ENCODE results near the gene CX3CL1.
"Not testable (repeated sequence)": the region's sequence is repeated elsewhere in the genome, so short reads cannot be mapped to it uniquely, and the experiment has no call there.

CX3CL1 gene

DNA sequence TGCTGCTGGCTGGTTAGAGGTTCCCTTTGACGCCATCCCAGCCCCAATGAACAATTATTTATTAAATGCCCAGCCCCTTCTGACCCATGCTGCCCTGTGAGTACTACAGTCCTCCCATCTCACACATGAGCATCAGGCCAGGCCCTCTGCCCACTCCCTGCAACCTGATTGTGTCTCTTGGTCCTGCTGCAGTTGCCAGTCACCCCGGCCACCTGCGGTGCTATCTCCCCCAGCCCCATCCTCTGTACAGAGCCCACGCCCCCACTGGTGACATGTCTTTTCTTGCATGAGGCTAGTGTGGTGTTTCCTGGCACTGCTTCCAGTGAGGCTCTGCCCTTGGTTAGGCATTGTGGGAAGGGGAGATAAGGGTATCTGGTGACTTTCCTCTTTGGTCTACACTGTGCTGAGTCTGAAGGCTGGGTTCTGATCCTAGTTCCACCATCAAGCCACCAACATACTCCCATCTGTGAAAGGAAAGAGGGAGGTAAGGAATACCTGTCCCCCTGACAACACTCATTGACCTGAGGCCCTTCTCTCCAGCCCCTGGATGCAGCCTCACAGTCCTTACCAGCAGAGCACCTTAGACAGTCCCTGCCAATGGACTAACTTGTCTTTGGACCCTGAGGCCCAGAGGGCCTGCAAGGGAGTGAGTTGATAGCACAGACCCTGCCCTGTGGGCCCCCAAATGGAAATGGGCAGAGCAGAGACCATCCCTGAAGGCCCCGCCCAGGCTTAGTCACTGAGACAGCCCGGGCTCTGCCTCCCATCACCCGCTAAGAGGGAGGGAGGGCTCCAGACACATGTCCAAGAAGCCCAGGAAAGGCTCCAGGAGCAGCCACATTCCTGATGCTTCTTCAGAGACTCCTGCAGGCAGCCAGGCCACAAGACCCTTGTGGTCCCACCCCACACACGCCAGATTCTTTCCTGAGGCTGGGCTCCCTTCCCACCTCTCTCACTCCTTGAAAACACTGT, 11.3 kb downstream of the CX3CL1 start:
- no peak for DNase-seq

DNA sequence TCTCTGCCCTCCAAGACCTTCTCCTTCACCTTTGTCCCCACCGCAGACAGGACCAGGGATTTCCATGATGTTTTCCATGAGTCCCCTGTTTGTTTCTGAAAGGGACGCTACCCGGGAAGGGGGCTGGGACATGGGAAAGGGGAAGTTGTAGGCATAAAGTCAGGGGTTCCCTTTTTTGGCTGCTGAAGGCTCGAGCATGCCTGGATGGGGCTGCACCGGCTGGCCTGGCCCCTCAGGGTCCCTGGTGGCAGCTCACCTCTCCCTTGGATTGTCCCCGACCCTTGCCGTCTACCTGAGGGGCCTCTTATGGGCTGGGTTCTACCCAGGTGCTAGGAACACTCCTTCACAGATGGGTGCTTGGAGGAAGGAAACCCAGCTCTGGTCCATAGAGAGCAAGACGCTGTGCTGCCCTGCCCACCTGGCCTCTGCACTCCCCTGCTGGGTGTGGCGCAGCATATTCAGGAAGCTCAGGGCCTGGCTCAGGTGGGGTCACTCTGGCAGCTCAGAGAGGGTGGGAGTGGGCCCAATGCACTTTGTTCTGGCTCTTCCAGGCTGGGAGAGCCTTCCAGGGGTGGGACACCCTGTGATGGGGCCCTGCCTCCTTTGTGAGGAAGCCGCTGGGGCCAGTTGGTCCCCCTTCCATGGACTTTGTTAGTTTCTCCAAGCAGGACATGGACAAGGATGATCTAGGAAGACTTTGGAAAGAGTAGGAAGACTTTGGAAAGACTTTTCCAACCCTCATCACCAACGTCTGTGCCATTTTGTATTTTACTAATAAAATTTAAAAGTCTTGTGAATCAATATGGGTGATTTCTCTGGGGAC, 12.2 kb downstream of the CX3CL1 start:
- no peak for DNase-seq

DNA sequence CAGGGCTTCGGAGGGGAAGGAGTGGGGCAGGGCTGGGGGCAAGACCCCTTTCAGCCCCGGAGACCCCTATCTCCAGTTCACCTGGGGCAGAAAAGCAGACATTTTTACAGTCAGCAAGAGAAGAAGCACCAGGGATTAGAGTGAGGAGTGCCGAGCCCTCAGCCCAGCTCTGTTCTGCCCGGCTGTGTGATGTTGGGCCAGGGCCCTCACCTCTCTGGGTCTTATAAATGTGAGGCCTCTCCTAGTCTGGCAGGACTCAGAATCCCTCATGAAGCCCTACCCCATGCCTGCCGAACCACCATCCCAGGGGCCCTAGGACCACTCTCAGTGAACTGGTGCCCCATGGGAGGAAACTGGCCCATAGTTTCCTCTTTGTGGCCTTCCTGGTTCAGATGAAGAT, 12.8 kb downstream of the CX3CL1 start:
- DNase-seq, result no peak

DNA sequence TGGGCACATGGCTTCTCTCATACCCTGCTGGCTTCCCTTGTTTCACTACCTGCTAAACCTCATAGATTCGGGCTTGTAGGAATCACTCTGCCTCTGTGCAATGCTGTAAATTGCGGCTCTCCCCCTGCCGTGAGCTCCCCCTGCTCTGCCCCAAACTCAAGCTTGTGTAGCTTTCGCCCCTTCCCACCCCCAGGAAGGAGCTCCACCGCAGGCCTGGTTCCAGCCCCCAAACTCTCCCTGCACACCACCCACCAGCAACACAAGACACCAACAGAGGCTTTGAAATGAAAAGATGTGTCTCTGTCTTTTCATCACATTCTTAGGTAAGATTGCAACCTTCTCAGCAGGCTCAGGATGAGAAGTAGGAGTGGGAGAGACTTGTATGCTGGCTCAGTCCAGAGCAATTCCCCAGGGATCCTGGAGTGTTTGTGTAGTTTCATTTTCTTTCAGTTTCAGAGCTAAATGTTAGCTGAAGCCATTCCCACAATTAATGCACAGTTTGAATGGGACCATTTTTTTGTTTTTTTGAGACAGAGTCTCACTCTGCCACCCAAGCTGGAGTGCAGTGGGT, 14.2 kb downstream of the CX3CL1 start:
- no peak for DNase-seq

DNA sequence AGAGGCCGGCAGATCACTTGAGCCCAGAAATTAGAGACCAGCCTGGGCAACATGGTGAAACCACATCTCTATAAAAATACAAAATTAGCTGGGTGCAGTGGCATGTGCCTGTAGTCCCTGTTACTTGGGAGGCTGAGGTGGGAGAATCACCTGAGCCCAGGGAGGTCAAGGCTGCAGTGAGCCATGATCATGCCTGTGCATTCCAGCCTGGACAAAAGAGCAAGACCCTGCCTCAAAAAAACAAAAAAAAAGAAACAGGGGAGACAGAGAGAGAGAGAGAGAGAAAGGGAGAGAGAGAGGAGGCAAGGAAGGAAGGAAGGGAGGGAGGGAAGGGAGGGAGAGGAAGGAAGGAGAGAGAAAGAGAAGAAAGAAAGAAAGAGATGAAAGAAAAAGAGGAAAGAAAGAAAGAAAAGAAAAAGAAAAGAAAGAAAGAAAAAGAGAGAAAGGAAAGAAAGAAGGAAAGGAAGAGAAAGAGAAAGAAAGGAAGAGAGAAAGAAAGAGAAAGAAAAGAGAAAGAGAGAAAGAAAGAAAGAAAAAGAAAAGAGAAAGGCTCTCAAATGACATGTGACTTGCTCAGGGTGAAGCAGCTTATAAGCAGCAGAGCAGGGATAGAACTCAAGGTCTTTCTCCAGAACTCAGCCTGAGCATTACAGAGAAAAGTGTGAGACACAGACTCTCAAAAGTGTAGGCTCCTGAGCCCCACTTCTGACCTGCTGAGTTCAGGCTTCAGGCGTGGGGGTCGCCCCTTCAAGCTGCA, 15.5 kb downstream of the CX3CL1 start:
- no peak for DNase-seq

DNA sequence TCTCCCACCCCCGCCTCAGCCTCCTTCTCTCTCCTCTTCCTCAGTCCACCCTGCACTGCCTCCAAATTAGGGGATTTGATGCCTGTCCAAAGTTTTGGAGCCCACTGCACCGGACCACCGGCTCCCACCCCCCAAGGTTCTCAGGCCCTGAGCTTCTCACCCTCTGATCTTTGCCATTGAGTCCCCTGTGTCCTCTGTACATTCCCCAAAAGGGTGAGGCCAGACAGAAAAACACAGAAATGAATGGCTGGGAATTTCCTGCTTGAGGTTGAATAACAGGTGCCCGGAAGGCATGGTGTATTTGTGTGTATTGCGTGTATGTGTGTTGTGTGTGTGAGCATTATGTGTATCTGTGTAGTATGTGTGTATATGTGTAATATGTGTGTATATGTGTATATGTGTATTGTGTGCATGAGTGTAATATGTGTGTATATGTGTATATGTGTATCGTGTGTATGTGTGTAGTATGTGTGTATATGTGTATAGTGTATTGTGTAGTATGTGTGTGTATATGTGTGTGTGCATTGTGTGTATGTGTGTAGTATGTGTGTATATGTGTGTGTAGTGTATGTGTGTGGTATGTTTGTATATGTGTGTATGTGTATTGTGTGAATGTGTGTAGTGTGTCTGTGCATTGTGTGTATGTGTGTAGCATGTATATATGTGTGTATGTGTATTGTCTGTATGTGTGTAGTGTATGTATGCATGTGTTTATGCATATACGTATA, 16.2 kb downstream of the CX3CL1 start:
- DNase-seq, result no peak

DNA sequence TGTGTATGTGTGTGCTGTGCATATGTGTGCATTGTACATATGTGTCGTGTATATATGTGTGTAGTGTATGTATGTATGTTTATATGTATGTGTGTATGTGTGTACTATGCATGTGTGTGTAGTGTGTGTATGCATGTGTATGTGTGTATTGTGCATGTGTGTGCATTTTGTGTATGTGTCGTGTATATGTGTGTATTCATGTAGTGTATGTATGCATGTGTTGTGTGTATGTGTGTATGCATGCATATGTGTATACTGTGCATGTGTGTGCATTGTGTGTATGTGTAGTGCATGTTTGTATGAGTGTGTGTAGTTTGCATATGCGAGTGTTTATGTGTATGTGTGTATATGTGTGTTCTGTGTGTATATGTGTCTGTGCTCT, 16.8 kb downstream of the CX3CL1 start:
- DNase-seq, result no peak

DNA sequence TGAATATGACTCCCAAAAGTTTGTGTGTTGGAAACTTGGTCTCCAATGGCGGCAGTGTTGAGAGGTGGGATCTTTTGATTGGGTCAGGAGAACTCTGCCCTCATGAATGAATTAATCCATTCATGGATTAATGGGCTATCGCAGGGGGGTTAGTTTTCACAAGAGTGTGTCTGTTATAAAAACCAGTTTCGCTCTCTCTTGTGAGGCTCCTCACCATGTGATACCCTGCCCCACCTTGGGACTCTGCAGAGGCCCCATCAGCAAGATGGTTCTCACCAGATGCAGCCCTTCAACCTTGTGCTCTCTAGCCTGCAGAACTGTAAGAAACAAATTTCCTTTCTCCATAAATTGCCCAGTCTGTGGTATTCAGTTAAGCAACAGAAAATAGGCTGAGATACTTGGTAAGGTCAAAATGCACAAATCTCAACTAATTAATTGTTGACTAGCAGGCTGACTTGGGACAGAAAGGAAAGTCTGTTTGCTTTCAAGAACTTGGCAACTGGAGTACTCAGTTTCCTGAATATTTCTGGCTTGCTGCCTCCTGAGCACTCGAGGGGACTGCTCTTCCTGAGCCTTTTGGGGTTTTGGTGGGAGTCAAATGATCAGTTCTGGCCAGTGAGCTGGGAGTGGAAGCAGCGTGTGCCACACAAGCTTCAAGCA, 18.5 kb downstream of the CX3CL1 start:
- no peak for DNase-seq

DNA sequence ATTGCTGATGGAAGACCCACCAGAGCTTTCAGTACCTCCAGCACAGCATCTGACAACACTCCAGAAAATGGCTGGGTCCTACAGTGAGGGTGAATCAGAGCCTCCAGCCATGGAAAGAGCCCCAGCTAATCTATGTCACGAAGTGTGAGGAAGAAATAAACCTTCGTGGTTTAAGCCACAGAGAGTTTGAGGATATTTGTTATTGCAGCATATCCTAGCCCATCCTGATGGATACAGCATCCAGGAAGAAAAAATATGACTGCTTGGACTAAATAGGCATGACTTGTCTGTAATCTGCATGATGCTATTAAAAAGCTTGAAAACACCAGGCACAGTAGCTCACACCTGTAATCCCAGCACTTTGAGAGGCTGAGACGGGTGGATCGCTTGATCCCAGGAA, 19.0 kb downstream of the CX3CL1 start:
- no peak for DNase-seq

DNA sequence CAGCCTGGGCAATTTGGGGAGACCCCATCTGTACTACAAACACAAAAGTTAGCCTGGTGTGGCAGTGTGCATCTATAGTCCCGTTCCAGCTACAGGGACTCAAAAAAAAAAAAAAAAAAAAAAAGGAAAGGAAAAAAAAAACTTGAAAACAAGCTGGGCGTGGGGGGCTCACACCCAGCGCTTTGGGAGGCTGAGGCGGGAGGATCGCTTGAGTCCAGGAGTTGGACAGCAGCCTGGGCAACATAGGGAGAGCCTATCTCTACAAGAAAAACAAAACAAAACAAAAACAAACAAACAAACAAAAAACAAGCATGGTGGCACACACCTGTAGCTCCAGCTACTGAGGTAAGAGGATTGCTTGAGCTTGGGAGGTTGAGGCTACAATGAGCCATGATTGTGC, 19.4 kb downstream of the CX3CL1 start:
- DNase-seq, result no peak

DNA sequence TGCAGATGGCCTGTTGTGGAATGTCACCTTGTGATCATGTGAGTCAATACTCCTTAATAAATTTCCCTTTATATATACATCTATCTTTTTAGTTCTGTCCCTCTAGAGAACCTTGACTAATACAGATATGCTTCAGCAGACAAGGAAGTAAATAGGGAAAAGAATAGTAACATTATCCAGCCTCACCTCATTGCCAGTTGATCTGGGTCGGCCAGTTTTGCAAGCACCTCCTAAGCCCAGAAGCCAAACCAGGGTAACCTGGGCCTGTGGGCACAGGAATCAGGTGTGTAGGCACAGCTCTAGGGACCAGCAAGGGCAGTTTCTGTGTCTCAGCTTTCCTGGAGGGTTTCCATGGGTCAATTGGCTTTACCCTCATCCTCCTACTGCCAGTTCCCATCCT, 20.4 kb downstream of the CX3CL1 start:
- no peak for DNase-seq

DNA sequence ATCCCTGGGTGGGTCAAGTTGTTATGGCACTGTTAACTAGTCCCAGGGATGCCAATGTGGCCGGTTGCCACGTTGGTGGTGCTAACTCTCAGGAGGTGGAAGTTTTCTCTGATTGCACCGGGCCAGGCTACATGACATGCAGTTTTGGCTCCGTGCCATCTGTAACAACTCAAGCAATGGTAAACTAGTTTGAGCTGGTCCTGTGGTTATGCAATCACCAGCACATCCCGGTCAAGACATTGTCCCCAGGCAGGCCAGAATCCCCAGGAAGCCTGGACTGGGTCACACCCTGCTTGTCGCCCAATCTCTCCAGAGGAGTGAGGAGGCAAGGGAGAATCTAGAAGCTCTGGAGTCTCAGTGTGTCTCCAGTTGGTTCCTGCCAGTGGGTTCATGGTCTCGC, 22.2 kb downstream of the CX3CL1 start:
- DNase-seq, result no peak

DNA sequence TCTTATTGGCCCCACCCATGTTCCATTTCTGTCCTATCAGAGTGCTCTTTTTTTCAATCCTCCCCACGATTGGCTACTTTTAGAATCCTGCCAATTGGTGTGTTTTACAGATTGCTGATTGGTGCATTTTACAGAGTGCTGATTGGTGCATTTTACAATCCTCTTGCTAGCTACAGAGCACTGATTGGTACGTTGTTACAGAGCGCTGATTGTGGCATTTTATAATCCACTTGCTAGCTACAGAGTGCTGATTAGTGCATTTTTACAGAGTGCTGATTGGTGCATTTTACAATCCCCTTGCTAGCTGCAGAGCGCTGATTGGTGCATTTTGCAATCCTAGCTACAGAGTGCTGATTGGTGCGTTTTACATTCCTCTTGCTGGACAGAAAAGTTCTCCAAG, 22.7 kb downstream of the CX3CL1 start:
- DNase-seq, result no peak

DNA sequence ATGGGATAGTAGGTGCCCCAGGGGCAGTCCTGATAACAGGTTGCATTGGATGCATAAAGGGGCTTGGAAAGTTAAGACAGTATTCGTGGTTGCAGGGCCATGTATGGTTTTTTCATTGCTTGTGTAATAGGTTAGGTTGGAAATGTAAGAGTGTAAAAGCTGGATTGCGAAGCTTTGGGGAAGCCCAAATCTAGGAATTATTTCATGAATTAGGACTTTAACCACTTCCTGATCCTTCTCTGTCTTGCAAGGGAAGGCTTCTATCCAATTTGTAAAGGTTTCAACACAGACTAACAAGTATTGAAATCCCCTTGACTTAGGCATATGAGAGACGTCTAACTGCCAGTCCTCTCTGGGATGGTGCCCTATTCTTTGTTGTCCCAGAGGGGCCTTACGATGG, 24.5 kb downstream of the CX3CL1 start:
- no peak for DNase-seq

DNA sequence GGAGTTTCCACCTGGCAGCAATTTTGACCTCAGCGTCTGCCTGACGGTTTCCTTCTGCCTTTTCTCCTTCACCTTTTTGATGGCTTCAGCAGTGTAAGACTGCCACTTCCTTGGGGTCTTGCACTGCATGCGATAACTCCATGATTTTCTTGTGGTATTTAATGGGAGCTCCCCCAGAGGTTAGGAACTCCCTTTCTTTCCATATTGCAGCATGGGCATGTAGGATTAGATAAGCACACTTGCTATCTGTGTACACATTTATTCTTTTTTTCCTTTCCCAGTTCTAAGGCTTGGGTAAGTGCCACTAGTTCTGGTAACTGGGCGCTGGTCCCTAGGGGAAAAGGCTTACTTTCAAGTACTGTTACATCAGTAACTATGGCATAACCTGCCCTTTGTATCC, 25.2 kb downstream of the CX3CL1 start:
- not testable (repeated sequence) for DNase-seq

DNA sequence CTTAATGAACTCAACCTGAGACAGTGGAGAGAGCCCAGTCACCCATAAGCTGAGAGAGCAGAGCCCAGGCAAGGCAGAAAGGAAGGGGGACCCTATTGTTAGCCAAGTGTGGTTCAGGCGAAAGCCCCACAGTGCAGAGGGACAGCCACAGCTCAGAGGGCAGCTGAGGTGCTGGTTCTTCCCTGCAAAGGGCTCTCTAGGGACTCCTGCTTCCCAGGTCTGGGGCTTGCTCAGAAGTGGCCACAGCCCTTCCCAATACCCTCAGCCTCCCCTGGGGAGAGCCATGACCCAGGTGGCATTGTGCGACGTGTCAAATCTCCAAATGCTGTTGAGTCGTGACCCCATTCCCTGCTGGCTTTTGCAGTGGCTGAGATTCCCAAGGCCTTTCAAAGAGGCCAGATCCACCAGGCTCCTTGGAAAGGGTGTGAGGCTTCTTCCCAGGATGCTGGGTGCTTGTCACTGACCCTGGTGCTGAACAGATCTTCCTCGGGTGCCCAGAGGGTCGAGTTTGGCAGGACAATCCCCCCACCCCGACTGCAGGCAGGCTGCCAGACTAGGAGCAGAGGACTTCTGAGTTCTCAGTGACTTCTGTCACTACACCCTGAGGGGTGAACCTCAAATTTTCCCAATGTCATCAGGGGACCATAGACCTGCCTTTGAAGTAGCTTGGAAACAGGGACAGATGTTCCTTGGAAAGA, 29.8 kb downstream of the CX3CL1 start:
- DNase-seq, result no peak

DNA sequence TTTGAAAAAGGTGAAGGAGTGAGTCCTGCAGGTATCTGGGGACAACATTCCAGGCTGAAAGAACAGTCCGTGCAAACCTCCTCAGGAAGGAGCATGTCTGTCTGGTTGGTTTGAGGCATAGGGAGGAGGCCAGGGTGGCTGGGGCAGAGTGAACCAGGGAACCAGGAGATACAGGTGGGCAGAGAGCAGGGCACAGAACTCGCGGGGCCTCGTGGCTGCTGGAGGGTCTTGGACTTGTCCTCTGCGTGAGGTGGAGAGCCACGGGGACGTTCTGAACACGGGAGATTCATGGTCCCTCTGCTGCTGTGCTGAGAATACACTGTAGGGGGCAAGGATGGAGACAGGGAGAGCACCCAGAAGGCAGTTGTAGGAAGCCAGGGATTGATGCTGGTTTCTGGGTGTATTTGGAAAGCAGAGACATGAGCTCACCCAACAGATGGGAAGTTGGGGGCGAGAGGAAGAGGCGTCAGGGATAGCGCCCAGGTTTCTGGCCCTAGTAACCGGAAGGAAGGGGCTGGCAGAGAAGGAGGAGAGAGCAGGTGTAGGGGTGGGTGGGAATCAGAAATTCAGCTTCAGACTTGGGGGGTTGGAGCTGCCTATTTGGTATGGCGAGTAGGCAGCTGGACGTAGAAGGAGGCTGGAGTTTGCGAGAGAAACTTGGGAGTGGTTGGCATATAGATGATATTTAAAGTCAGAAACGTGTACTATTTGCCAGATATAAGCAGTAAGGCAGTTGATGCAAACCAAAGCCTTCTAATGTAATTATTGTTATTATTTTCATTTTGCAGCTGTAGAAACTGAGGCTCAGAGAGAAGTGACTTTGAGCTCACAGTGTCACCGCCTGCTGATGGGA, 31.9 kb downstream of the CX3CL1 start, which contains the start of gene CCL17:
CCL17 (plus strand) TSS at position 803 of the 853 bp plus-strand sequence. CDS start 9,166 bp downstream, outside the sequence.
- no peak for DNase-seq

DNA sequence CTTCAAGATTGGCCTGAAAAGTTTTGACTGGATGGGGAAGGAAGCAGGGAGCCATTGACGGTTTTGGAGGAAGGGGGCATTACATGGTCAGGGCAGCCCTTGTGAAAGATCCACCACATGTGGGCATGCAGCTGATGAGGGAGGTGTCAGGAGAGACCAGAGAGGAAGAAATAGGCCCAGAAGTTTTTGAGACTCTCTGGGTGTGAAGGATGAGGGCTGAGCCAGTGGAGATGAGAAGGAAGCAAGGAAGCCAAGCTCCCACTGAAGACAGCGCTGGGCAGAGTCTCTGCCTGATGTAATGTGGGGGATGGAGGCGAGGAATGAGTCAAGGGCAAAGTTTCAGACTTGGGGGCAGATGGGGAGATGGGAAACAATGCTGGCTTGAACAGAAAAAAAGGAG, 32.8 kb downstream of the CX3CL1 start:
- DNase-seq, result no peak

DNA sequence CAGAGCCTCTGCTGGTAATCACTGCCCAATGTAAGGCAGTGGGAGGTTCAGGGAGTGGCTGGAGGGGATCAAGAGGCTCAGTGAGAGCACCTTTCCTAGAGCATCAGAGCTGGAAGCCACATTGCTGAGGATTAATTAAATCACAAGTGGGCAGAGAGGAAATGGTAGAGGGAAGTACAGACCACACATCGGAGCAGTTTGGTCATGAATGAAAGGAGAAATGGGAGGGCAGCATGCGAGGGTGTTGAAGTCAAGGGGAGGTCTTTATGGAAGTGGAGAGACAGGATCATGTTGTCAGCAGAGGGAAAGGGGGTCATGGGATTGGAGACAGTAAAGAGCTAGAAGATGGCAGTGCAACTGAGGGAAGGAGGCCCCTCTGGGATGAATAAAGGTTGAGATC, 34.6 kb downstream of the CX3CL1 start:
- DNase-seq, result no peak

All from activated CD8-positive, alpha-beta memory T cell treated with anti-CD3 and anti-CD28 coated beads for 24 hours (primary cell).